ENCODE results near the gene PPP2R5E.
"Not testable (repeated sequence)": the region's sequence is repeated elsewhere in the genome, so short reads cannot be mapped to it uniquely, and the experiment has no call there.

Gene PPP2R5E

DNA sequence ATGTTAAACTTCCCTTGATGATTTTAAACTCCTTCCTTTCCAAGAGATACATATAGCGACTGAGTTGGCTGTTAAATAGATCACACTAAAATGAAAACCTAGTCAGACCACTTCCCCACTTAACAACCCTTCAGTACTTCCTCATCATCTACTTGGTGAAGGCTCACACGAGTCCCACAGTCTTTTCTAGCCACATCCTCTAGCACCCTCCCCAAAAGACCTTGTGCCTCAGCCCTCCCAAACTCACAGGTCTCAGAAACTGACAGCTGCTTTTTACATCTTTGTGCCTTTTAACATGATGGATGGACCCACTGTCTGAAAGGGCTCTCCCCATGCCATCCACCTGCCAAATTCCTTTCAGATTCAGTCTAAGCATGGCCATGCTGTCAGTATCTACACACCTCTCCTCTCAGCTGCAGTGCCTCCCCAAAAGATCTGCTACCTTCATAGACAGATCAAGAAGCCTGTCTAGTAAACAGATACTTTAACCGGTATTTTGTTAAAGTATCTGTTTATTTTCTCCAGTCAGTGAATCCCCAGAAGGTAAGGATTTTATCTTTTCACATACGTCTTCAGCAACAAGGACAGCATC, 159.3 kb downstream of the PPP2R5E start:
- TF ChIP-seq, protein P1, sequence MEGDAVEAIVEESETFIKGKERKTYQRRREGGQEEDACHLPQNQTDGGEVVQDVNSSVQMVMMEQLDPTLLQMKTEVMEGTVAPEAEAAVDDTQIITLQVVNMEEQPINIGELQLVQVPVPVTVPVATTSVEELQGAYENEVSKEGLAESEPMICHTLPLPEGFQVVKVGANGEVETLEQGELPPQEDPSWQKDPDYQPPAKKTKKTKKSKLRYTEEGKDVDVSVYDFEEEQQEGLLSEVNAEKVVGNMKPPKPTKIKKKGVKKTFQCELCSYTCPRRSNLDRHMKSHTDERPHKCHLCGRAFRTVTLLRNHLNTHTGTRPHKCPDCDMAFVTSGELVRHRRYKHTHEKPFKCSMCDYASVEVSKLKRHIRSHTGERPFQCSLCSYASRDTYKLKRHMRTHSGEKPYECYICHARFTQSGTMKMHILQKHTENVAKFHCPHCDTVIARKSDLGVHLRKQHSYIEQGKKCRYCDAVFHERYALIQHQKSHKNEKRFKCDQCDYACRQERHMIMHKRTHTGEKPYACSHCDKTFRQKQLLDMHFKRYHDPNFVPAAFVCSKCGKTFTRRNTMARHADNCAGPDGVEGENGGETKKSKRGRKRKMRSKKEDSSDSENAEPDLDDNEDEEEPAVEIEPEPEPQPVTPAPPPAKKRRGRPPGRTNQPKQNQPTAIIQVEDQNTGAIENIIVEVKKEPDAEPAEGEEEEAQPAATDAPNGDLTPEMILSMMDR (IDR thresholded peaks at IDR 0.05; ENCODE audit: low read depth, low read length, missing control alignments): no peak
- no peak overlapping the region for H3K4me3 ChIP-seq (replicated peaks; ENCODE audit: low read depth, low read length)
- DNase-seq (ENCODE audit: extremely low read depth, low read depth): no peak

DNA sequence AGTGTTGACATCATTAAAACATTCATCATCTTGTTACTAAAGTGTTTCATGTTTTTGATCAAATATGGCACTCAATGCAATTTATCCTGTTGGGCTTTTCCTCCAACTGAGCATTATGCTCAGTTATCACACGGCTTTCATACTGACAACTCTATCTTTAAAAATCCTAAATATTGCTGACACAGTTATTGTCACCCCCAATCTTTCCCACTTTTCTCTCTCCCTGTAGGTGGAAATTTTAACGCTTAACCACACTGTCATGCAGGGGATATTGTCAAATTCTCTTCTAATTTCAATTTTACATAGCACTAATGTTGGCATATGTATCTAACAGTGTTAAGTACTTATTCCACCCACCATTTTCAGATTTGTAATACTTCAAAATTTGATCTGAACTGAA, 164.7 kb downstream of the PPP2R5E start:
- H3K4me3 ChIP-seq (replicated peaks; ENCODE audit: low read depth, low read length): no peak overlapping the region
- DNase-seq (ENCODE audit: extremely low read depth, low read depth): no peak
- TF ChIP-seq, protein P1 (IDR thresholded peaks at IDR 0.05; ENCODE audit: low read depth, low read length, missing control alignments): no peak

DNA sequence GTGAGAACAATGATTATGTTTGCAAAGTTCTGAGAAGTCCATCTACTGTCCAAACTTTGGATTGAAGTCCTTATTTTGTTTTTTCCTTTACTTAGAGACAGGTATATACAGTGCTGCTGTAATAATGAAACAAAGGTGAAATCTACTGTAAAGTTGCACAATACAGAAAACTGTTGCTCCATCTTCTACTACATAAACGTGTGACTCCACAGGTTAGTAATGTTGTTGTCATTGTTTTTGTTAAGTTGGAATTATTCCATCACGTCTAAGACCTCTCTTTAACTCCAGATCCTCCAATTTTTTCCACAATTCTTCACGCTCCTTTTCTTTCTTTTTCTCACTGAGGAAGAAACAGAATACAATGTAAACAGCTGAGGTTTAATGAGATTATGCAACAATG, 167.4 kb downstream of the PPP2R5E start:
- DNase-seq (ENCODE audit: extremely low read depth, low read depth): no peak
- TF ChIP-seq, protein P1 (IDR thresholded peaks at IDR 0.05; ENCODE audit: low read depth, low read length, missing control alignments): no peak
- no peak overlapping the region for H3K4me3 ChIP-seq (replicated peaks; ENCODE audit: low read depth, low read length)

DNA sequence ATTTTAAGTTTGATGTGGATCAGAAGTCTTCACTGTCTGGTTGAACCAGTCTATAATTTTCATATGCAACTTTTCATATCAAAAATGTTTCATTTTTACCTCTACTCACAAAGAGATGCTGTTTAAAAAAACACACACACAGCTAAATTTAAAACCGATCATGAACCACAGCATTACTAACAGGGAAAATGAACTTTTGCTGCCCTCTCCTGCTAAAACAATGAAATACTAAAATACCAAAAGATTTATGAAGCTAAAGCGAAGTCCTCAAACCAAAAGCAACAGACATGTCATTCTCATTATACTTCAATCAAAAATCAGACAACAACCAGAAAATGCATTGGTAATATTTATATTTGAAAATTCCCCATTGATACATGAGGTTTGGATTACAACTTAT, 171.6 kb downstream of the PPP2R5E start:
- DNase-seq (ENCODE audit: extremely low read depth, low read depth): not testable (repeated sequence)

DNA sequence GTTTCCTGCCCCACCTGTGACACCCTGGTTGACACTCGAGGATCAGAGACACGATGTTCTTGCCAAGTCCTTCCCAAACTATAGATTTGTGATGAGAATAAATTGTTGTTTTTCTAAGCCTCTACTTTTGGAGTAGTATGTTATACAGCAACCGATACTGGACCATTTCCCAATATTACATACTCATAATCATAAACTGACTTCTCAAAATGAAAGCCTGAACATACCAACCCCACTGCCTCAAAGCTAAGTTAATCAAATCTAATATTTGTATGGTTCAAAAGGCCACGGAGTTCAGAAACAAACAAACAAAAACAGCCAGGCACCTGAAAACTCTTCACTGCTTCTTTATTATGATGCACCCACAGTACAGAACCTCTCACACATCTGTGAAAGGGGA, 172.1 kb downstream of the PPP2R5E start:
- TF ChIP-seq, protein P1 (IDR thresholded peaks at IDR 0.05; ENCODE audit: low read depth, low read length, missing control alignments): no peak
- DNase-seq (ENCODE audit: extremely low read depth, low read depth): no peak
- no peak overlapping the region for H3K4me3 ChIP-seq (replicated peaks; ENCODE audit: low read depth, low read length)

More for the DNA sequence above, 171.6 kb downstream of the PPP2R5E start:
- H3K4me3 ChIP-seq (replicated peaks; ENCODE audit: low read depth, low read length): not testable (repeated sequence)

DNA sequence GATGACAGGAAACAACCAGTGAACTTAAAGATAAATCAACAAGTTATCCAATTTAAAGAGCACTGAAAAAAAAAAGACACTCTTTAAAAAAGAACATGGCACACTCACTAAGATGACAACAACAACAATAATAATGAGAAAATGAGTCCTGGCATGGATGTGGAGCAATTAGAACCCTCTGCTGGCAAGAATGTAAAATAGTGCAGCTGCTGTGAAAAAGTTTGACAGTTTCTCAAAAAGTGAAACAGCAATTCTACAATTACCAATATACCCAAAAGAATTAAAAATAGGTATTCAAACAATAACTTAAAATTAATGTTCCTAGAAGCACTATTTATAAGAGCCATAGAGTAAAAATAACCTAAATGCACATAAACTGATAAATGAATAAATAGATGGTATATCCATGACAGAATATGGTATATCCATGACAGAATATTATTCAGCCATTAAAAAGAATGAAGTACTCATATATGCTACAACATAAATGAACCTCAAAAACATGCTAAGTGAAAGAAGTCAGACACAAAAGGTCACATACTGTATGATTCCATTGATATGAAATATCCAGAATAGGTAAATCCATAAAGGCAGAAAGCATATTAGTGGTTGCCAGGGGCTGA, 175.3 kb downstream of the PPP2R5E start:
- TF ChIP-seq, protein P1 (IDR thresholded peaks at IDR 0.05; ENCODE audit: low read depth, low read length, missing control alignments): no peak
- H3K4me3 ChIP-seq (replicated peaks; ENCODE audit: low read depth, low read length): no peak overlapping the region
- no peak for DNase-seq (ENCODE audit: extremely low read depth, low read depth)

DNA sequence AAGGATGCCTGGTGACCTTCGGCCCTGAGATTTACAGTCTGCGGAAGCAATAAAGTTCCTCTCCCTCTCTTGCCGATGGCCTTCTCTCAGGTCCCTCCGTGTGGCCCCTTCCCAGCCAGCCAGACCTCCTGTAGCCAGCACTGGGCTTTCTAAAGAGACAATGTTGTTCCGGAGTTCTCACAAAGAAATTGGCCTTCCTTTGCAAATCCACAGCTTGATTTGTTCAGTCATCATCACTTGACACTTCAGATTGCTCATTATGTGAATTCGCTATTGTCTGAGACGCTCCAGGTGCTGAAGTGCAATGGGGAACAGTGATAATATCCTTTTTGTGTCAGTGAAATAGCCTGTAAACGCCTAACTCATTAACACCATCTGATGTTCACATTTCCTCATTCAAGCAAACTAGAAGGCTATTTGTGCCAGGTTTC, 180.8 kb downstream of the PPP2R5E start:
- H3K4me3 ChIP-seq (replicated peaks; ENCODE audit: low read depth, low read length): no peak overlapping the region
- TF ChIP-seq, protein P1 (IDR thresholded peaks at IDR 0.05; ENCODE audit: low read depth, low read length, missing control alignments): no peak
- no peak for DNase-seq (ENCODE audit: extremely low read depth, low read depth)

Data from HFF-Myc (cell line).